GM19043 (cell line): Measurements from ENCODE around the gene PSMB11.
"Not testable (repeated sequence)": the region's sequence is repeated elsewhere in the genome, so short reads cannot be mapped to it uniquely, and the experiment has no call there.

Experiments
- ATAC-seq: cut with Tn5 transposase; IDR thresholded peaks from one replicate; pipeline ENCODE4 v1.9.1; 2021; ENCODE audit warnings: low read depth; ENCODE audit not compliant: unreplicated experiment

Gene PSMB11, protein sequence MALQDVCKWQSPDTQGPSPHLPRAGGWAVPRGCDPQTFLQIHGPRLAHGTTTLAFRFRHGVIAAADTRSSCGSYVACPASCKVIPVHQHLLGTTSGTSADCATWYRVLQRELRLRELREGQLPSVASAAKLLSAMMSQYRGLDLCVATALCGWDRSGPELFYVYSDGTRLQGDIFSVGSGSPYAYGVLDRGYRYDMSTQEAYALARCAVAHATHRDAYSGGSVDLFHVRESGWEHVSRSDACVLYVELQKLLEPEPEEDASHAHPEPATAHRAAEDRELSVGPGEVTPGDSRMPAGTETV

DNA sequence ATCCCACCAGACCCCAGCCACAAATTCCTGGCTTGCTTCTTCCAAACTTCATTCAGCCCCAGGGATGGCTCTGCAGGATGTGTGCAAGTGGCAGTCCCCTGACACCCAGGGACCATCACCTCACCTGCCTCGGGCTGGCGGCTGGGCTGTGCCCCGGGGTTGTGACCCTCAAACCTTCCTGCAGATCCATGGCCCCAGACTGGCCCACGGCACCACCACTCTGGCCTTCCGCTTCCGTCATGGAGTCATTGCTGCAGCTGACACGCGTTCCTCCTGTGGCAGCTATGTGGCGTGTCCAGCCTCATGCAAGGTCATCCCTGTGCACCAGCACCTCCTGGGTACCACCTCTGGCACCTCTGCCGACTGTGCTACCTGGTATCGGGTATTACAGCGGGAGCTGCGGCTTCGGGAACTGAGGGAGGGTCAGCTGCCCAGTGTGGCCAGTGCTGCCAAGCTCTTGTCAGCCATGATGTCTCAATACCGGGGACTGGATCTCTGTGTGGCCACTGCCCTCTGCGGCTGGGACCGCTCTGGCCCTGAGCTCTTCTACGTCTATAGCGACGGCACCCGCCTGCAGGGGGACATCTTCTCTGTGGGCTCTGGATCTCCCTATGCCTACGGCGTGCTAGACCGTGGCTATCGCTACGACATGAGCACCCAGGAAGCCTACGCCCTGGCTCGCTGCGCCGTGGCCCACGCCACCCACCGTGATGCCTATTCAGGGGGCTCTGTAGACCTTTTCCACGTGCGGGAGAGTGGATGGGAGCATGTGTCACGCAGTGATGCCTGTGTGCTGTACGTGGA, at the start of gene PSMB11:
Gene PSMB11, plus strand, starts transcription at position 51 of the 804 bp plus-strand sequence. Its CDS starts 14 bp downstream, at position 65.
- no peak for ATAC-seq

DNA sequence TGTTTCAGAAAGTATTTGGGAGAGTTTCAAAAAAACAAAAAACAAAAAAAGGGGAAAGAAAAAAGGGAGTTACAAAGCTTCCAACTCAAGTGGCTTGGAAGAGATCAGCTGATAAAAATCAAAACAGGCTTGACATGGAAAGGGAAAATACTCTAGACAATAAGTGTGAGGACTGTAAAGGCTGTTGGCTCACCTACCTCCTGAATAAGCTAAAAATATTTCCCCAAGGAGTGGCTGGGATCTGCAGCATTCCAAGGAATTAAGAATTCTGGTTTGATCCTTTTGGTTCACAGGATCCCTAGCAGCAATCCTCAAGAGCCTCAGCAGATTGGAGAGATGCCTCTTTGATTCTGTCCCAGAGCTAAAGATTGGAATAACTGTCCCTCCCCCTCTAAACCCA, 48.5 kb upstream of the PSMB11 start:
- no peak for ATAC-seq

DNA sequence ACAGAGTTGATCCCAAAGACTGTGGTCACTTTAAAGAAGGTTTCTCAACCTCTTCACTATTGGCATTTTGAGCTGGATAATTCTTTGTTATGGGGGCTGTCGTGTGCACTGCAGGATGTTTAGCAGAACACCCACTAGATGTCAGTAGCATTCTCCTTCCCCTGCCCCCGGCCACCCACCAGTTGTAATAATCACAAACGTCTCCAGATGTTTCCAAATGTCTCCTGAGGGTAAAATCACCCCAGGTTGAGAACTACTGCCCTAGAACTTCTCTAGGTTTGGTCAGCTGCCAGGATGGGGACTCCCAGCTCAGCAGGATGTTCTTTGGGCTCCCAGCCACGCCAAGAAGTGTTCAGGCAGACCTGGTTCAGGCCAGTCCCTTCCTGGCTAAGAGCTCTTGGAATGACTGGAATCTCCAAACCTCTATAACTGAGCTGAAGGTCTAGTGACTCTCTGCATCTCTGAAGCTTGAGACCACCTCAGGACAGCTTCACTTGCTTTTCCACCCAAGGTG, 47.2 kb upstream of the PSMB11 start:
- ATAC-seq, result no peak

DNA sequence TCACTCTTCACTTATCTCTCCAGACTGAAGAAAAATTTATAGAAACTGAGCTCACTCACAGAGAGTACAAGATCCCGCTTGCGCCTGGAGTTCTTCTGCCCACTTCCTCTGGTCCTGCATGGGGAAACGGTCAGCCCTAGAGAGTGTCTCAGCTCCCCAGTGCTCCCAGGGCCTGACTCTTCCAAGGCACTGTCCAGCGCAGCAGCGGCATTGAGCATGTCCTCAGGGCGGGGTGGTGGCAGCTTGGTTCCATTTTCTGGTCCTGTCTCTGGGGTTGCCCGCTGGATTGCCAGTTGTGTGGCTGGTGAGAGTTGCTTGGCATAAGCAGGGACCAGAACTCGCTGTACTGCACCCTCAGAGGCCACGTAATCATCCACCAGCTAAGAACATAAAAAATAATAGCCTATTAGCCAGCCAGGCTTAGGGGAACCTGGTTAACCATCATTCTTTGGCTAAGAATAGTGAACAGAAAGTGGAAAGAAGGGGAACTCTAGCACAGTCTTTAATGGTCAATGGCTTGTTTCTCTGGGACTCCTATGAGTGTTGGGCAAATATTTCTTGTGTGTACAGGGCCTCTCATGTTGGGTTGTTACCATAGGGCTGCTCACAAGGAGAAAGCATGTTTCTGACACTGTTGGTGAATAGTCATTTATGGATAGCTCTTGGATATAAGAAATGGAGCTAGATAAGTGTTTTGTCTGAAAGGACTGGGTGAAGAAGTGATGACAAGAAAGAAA, 46.0 kb upstream of the PSMB11 start:
- ATAC-seq, result no peak

DNA sequence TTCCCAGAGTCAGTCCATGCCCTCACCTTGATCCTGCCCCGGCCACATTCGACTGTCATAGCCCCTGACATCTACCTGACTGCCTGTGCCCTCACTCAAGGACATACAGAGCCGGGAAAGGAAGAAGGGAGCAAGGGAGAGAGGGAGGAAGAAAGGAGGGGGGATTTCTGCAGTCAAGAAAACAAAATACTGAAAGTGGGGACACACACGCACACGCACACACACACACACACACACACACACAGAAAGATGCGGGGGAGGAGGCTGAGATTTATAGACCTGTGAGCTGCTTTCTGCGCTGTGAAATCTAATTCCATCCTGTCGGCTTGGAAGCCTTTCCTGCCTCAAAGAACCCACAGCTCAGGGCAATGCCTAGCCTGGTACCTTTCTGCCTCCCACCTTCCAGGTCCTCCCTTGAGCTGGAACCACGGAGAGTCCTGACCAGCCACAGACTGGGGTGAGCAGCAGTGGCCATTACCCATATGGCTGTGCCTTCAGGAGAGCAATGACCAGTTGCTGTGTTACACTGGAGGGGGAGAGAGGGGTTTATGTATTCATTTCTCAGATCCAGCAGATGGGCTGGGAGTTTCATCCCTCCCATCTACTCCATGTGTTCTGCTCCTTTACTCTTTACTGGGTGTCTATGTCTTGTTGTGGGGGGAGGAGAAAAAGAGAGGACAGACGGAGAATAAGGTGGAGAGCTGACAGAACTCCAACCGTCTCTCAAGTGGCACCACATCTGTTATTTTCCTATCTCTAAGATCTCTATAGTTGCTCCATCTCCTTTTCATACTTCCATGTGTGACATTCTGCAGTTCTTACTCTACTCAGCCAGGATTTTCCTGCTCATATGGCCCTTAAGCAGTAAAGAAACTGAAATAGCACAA, 45.0 kb upstream of the PSMB11 start:
- no peak for ATAC-seq

GRCh38 chr14:22997676-22998323, 44.2 kb upstream of the PSMB11 start:
- no peak for ATAC-seq

GRCh38 chr14:22998329-22999012, 43.5 kb upstream of the PSMB11 start:
- no peak for ATAC-seq

DNA sequence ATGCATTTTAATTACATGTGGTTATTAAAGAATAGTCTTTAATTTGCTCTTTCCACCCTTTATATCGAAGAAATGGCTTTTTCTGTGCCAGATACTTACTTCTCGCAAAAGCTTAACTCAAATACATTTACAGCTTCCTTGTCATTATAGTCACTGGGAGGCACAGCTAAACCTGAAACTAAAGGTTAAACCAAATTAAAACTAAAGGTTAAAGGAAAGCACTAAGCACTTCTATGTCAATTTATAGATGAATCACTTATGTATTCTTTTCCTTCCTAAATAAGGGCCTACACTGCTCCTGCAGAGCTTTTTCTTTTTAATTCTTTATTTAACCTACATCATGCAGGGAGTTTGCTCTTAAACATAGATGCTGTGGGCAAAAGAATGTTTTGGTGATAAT, 41.2 kb upstream of the PSMB11 start:
- ATAC-seq, result no peak

DNA sequence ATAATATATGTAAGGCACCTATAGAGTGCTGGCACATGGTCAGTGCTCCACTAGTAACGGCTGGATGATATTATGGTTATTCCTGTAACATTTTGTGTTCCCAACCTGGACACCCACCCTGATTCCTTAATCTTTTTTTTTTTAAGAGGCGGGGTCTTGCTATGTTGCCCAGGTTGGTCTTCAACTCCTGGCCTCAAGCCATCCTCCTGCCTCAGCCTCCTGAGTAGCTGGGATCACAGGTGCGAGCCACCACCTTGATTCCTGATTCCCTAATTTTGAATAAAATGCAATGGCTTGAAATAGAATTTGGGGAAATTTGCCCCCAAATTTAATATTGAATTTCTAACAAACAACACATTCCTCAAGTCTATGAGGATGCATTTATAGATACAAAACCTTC, 39.4 kb upstream of the PSMB11 start:
- ATAC-seq, result no peak

GRCh38 chr14:23004274-23004673, 37.7 kb upstream of the PSMB11 start:
- ATAC-seq, result not testable (repeated sequence)

DNA sequence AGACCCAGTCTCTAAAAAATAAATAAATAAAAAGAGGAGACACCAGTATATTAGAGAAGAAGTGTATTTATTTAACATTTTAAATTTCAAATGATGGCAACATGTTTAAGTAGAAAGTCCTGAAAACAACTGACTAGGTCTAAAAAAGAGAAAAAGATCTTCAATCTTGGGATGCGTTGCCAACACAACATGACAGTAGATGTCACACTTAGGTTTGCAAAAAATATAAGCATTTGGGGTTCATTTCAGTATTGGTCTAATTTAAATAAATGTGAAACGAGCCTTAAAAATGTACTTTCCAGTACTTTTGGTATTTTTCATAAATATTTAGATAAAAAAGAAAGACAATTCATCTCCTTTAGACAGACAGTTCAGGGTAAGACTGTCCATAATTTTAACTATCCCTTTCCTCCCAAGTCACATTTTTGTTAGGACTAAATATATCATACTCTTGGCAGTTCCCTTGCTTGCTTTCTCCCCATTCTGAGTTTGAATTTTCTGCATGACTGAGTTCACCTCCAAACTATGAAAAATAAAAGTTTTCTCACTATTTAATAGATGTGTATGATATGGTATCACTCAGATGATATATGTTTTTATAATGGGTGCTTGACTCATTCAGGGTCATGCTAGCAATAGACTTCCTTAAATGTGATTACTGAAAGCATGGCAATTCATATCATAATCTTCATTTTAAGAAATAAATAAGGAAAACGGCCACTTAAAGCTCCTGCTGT, 36.4 kb upstream of the PSMB11 start:
- no peak for ATAC-seq

GRCh38 chr14:23006188-23006534, 35.9 kb upstream of the PSMB11 start:
- no peak for ATAC-seq

GRCh38 chr14:23006544-23007419, 35.2 kb upstream of the PSMB11 start:
- ATAC-seq, result peak; percentile 97

DNA sequence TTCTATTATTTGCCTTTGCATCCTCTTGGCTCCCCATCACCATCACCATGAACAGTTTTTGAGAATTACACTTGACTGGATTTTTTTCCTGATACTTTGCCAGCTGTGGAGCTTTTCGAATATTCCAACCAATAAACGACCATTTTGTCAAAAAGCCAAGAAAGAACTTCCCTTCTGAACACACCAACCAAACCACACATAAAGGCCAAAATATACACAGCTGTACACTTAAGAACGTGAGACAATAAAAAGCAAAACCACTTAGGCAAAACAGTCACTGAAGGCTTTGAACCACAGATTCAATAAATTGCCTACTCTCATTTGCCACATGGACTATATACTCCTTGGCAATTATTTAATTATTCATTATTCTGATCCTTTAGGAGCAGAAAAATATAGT, 33.2 kb upstream of the PSMB11 start:
- no peak for ATAC-seq

- no peak for ATAC-seq
Measured at GRCh38 chr14:23009483-23009938, 32.5 kb upstream of the PSMB11 start.

DNA sequence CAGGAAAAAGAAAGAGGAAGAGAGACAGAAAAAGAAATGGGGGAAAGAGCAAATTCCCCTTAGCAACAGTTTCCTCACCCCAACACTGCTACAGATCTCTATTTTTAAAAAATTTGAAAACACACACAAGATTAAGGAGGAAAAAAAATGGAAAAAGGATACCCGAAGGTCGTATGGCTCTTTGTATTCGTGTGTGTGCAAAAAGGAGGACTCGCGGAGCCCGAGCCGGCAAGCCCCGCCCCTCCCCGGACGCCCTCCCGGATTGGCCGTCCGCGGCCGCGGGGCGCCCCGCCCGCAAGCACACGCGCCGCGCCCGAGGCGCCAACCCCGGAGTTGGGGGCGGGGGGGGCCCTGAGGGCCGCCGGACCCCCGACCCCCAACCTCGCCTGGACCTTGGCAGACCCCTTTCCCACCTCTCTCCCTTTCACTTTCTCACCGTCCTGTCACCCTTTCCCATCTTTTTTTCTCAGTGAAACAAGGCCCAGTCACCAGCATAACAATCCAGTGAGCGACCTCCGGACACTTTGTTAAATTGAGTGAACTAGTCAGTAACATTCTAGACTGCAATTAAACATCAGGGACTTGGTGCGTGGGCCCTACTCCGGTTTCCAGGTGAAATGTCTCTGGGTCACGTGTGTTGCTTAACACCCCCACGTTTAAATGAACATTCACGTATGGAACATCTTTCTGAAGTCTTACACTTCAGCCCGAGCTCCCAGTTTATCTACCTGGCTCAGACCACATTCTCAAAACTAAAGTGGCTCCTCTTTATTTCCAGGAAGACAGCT, 31.9 kb upstream of the PSMB11 start, which contains the start of gene C14orf93:
Gene C14orf93, minus strand, starts transcription at position 205 of the 788 bp plus-strand sequence. CDS start 11,120 bp downstream, outside the sequence.
- peak; percentile 33 for ATAC-seq
